Endodermal cell (in vitro differentiated cells): ENCODE measurements around the gene TBC1D22B. TPM values are rescaled to one million over a fixed set of nuclear protein-coding genes. Genes with fewer than 3 reads are reported as not detected.

Source experiments
- DNase-seq: peaks from one replicate; pipeline ENCODE4 v3.0.0-alpha.2; 2017
- H3K27ac ChIP-seq: 2 replicates; pipeline ENCODE4 v1.5.1; 2013; ENCODE audit warnings: mild to moderate bottlenecking, low read depth, low read length, moderate library complexity
- H3K27me3 ChIP-seq: 2 replicates; pipeline ENCODE4 v1.6.1; 2013; ENCODE audit warnings: mild to moderate bottlenecking, low read length, moderate library complexity; ENCODE audit not compliant: insufficient read depth, control insufficient read depth, poor library complexity, severe bottlenecking
- H3K36me3 ChIP-seq: 2 replicates; pipeline ENCODE4 v1.7.0; 2013; ENCODE audit warnings: mild to moderate bottlenecking, low read length, moderate library complexity; ENCODE audit not compliant: control insufficient read depth, insufficient read depth
- H3K4me1 ChIP-seq: one replicate; pipeline ENCODE4 v1.7.0; 2013; ENCODE audit warnings: low read length; ENCODE audit not compliant: control insufficient read depth, insufficient read depth
- H3K4me3 ChIP-seq: 2 replicates; pipeline ENCODE4 v1.5.1; 2013; ENCODE audit warnings: mild to moderate bottlenecking, low read length, moderate library complexity
- H3K9ac ChIP-seq: 2 replicates; pipeline ENCODE4 v1.6.1; 2013; ENCODE audit warnings: mild to moderate bottlenecking, low read length, moderate library complexity; ENCODE audit not compliant: poor library complexity, severe bottlenecking; ENCODE audit errors: extremely low read depth
- H3K9me3 ChIP-seq: 2 replicates; pipeline ENCODE4 v1.6.1; 2013; ENCODE audit warnings: mild to moderate bottlenecking, low read length, moderate library complexity; ENCODE audit not compliant: control insufficient read depth
- H3K27ac Mint-ChIP-seq: 2 replicates; pipeline ENCODE4 v1.8.0; 2020; ENCODE audit warnings: mixed read lengths
- H3K27me3 Mint-ChIP-seq: 2 replicates; pipeline ENCODE4 v1.8.0; 2021; ENCODE audit warnings: mild to moderate bottlenecking, mixed read lengths; ENCODE audit not compliant: insufficient read depth
- H3K36me3 Mint-ChIP-seq: 2 replicates; pipeline ENCODE4 v1.8.0; 2020; ENCODE audit warnings: low read depth, mixed read lengths
- H3K4me1 Mint-ChIP-seq: 2 replicates; pipeline ENCODE4 v1.8.0; 2020; ENCODE audit warnings: mixed read lengths
- H3K4me3 Mint-ChIP-seq: 2 replicates; pipeline ENCODE4 v1.8.0; 2020; ENCODE audit warnings: mild to moderate bottlenecking, moderate library complexity, mixed read lengths
- H3K9me3 Mint-ChIP-seq: 2 replicates; pipeline ENCODE4 v1.8.0; 2020; ENCODE audit warnings: mild to moderate bottlenecking, mixed read lengths
- WGBS, 2 experiments: methylation state at CpG; one replicate each; pipeline versions ENCODE4 v1.1.5 to v1.1.7; 2013; ENCODE audit warnings: missing lambda C conversion rate in 2 of 2, mixed read lengths in 1 of 2; ENCODE audit not compliant: insufficient coverage in 1 of 2, insufficient read length in 1 of 2; 5-methylcytosine and 5-hydroxymethylcytosine counted together
- total RNA-seq, 2 donors: library from RNA; stranded (reverse); fragmentation: NEBNext Ultra II Directional in 1 of 2; extraction: Animal tissue kit (Norgen Biotek cat#: 25700) in 1 of 2; gene quantifications; 2 replicates in 1 of 2; 3 replicates in 1 of 2; pipeline ENCODE4 v1.2.1, GENCODE V29; 2021
- TF ChIP-seq, protein P1 (sequence below): fragments of 200-600 bp; sonication (generic); conservative IDR thresholded peaks from 2 replicates; pipeline ENCODE4 v1.5.0; 2021; ENCODE audit warnings: antibody characterized with exemption, mild to moderate bottlenecking

The TBC1D22B gene
- total RNA-seq, 2 donors from 2014 or later: 13.8 to 20.1 TPM

DNA sequence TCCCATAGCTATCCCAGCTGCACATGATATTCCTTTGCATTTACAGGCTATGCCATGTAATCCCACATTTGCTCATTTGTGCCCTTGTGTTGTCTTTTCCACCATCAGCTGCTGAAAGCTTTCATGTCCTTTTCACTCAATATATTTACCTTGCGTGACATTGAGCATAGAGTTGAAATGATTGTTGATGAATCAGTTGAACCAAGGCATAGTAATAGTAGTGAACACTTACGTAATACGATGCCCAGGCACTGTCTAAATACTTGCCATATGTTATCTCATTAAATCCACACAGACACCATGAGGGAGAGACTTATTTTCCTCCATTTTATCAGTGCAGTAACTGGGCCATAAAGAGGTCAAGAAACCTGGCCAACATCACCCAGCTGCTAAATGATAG is 109.3 kb downstream of the TBC1D22B start:
- no peaks in the 10 kb centered on the region for H3K27me3 ChIP-seq
- Mint-ChIP-seq H3K27me3 (no peaks in the 10 kb centered on the region), H3K9me3 (no peaks in the 10 kb centered on the region), H3K4me1 (peaks cover 20% of the 10 kb centered on the region), H3K36me3 (peaks cover 46% of the 10 kb centered on the region), H3K4me3 (no peak overlapping the region), H3K27ac (no peak overlapping the region)
- no peak overlapping the region for H3K4me3 ChIP-seq
- H3K36me3 ChIP-seq: peaks cover 92% of the 10 kb centered on the region
- TF ChIP-seq, protein P1, sequence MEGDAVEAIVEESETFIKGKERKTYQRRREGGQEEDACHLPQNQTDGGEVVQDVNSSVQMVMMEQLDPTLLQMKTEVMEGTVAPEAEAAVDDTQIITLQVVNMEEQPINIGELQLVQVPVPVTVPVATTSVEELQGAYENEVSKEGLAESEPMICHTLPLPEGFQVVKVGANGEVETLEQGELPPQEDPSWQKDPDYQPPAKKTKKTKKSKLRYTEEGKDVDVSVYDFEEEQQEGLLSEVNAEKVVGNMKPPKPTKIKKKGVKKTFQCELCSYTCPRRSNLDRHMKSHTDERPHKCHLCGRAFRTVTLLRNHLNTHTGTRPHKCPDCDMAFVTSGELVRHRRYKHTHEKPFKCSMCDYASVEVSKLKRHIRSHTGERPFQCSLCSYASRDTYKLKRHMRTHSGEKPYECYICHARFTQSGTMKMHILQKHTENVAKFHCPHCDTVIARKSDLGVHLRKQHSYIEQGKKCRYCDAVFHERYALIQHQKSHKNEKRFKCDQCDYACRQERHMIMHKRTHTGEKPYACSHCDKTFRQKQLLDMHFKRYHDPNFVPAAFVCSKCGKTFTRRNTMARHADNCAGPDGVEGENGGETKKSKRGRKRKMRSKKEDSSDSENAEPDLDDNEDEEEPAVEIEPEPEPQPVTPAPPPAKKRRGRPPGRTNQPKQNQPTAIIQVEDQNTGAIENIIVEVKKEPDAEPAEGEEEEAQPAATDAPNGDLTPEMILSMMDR: no peak
- H3K27ac ChIP-seq: no peak overlapping the region
- no peak overlapping the region for H3K9ac ChIP-seq
- no peak for DNase-seq
- H3K9me3 ChIP-seq: no peaks in the 10 kb centered on the region
- WGBS, 2 experiments: 92% methylated on average over 3 of the region's 3 CpGs; no CpG with 5 or more reads in 1 of the 2 experiments
- peaks cover 20% of the 10 kb centered on the region for H3K4me1 ChIP-seq

DNA sequence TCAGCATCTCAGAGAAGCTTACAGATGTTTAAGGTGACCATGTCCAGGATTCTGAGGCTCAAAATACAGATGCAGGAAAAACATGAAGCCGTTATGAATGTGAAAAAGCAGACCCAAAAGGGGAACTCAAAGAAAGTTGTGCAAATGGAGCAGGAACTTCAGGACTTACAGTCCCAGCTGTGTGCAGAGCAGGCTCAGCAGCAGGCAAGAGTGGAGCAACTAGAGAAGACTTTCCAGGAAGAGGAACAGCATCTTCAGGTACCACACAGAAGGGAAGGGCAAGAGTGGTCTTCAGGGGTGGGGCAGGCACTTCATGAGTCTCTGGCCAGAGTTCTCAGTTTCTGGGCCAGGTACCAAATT is 111.4 kb downstream of the TBC1D22B start:
- H3K36me3 Mint-ChIP-seq: peaks cover 47% of the 10 kb centered on the region
- WGBS, 2 experiments: 90 to 94% methylated on average over 1 of the region's 1 CpG
- H3K9ac ChIP-seq: no peak overlapping the region
- H3K27me3 ChIP-seq: no peaks in the 10 kb centered on the region
- peaks cover 95% of the 10 kb centered on the region for H3K36me3 ChIP-seq
- H3K27ac ChIP-seq: no peak overlapping the region
- H3K4me3 Mint-ChIP-seq: no peak overlapping the region
- H3K4me3 ChIP-seq: no peak overlapping the region
- H3K9me3 Mint-ChIP-seq: no peaks in the 10 kb centered on the region
- no peak overlapping the region for H3K27ac Mint-ChIP-seq
- peaks cover 14% of the 10 kb centered on the region for H3K4me1 Mint-ChIP-seq
- peaks cover 15% of the 10 kb centered on the region for H3K4me1 ChIP-seq
- TF ChIP-seq, protein P1: no peak
- no peak for DNase-seq
- H3K9me3 ChIP-seq: no peaks in the 10 kb centered on the region
- no peaks in the 10 kb centered on the region for H3K27me3 Mint-ChIP-seq

DNA sequence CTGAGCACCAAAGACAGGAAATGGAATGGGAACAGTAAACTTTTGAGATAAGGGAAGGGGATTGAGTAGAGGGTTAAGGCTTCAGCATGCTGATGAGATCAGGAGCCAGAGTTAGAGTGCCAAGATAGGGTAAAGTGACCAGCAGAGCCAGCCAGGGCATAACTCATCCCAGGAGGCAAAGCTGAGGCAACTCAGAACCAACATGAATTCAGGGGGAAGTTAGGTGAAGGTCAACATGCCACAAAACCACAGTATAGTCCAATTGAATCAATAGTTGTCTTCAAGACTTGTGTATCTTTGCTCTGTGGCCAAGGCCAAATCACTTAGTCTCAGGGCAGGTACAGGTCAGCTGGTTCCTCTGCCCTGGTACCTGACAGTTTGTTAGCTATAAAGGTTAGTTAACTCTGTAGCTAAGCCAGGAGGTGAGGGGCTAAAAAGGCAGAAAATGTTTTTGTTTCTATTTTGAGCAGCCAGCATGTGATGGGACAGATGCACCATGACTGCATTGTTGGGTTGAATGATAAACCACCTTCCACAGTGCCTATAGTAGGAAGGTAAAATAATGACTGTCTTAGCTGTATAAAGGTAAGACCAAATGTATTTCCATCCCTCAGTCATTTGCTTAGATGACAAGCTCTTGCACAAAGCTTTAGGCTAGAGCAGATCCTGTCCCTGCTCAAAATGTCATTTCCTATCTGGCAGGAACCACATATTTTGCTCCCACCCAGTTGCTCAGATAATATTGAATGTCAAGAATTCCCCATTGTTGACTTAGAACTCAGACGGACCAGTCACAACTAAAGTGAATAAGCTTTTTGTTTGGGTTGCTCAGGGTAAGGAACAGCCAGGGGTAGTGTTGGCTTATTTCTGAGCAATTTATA is 112.0 kb downstream of the TBC1D22B start:
- no peaks in the 10 kb centered on the region for H3K27me3 Mint-ChIP-seq
- no peaks in the 10 kb centered on the region for H3K27me3 ChIP-seq
- peaks cover 96% of the 10 kb centered on the region for H3K36me3 ChIP-seq
- H3K36me3 Mint-ChIP-seq: peaks cover 48% of the 10 kb centered on the region
- TF ChIP-seq, protein P1: no peak
- H3K4me3 Mint-ChIP-seq: no peak overlapping the region
- H3K9me3 ChIP-seq: no peaks in the 10 kb centered on the region
- no peak overlapping the region for H3K27ac Mint-ChIP-seq
- H3K4me1 Mint-ChIP-seq: peaks cover 14% of the 10 kb centered on the region
- no peaks in the 10 kb centered on the region for H3K9me3 Mint-ChIP-seq
- H3K4me1 ChIP-seq: peaks cover 15% of the 10 kb centered on the region
- H3K9ac ChIP-seq: no peak overlapping the region
- 43 to 94% methylated on average over 1 of the region's 1 CpG for WGBS, 2 experiments
- no peak for DNase-seq
- no peak overlapping the region for H3K27ac ChIP-seq
- no peak overlapping the region for H3K4me3 ChIP-seq
